HEK293 (cell line): ENCODE data around the gene GPD1.

ENCODE experiments used
- CTCF ChIA-PET: fragments of 350-600 bp; formaldehyde crosslinking; extraction: SDS; loops from one replicate; lab custom pipeline; 2021; ENCODE audit warnings: antibody characterized with exemption; lab: Yijun Ruan, JAX
- POLR2A ChIA-PET: fragments of 300-600 bp; formaldehyde crosslinking; extraction: SDS; loops from one replicate; lab custom pipeline; 2020; ENCODE audit warnings: antibody characterized with exemption, inconsistent platforms; lab: Yijun Ruan, JAX
- H3K27ac ChIP-seq: fragments of 200-500 bp; sonication (Bioruptor generic); 2 replicates; pipeline ENCODE4 v1.5.1; 2014; ENCODE audit warnings: low read depth, low read length, control low read depth, inconsistent platforms; ENCODE audit errors: extremely low read depth
- H3K36me3 ChIP-seq, 2 experiments: fragments of 200-500 bp in 1 of 2; sonication (Bioruptor generic) in 1 of 2; 1 replicate in 1 of 2; 2 replicates in 1 of 2; pipeline ENCODE4 v1.5.1; 2014 to 2017; ENCODE audit warnings: inconsistent platforms in 2 of 2, low read length in 2 of 2; ENCODE audit not compliant: control insufficient read depth in 2 of 2, insufficient read depth in 1 of 2
- H3K4me1 ChIP-seq: fragments of 200-500 bp; sonication (Bioruptor generic); 2 replicates; pipeline ENCODE4 v1.5.1; 2014; ENCODE audit warnings: mild to moderate bottlenecking, low read length, inconsistent platforms; ENCODE audit not compliant: control insufficient read depth, insufficient read depth
- H3K4me3 ChIP-seq: 2 replicates; pipeline ENCODE4 v1.5.1; 2011; ENCODE audit warnings: low read depth, mild to moderate bottlenecking, control low read depth, low read length, moderate library complexity
- H3K9me3 ChIP-seq: fragments of 200-500 bp; sonication (Bioruptor generic); 2 replicates; pipeline ENCODE4 v1.5.1; 2014; ENCODE audit warnings: low read depth, low read length, inconsistent platforms; ENCODE audit not compliant: control insufficient read depth, insufficient read depth
- GLIS1 ChIP-seq: fragments of 450-650 bp; formaldehyde crosslinking; IDR thresholded peaks from 2 replicates; pipeline ENCODE4 v1.5.1; 2016; ENCODE audit warnings: missing biosample characterization, missing genetic modification characterization
- HIC1 ChIP-seq: fragments of 450-650 bp; formaldehyde crosslinking; IDR thresholded peaks from 2 replicates; pipeline ENCODE4 v1.5.1; 2016; ENCODE audit warnings: missing biosample characterization, missing genetic modification characterization
- KLF1 ChIP-seq: fragments of 450-650 bp; formaldehyde crosslinking; IDR thresholded peaks from 2 replicates; pipeline ENCODE4 v1.5.1; 2016; ENCODE audit warnings: missing biosample characterization, missing genetic modification characterization
- KLF16 ChIP-seq: fragments of 450-650 bp; formaldehyde crosslinking; IDR thresholded peaks from 2 replicates; pipeline ENCODE4 v1.5.1; 2017; ENCODE audit warnings: missing biosample characterization, missing genetic modification characterization
- PRDM6 ChIP-seq: fragments of 450-650 bp; formaldehyde crosslinking; IDR thresholded peaks from 2 replicates; pipeline ENCODE4 v1.5.1; 2017; ENCODE audit warnings: missing biosample characterization, missing genetic modification characterization
- SP7 ChIP-seq: fragments of 450-650 bp; formaldehyde crosslinking; IDR thresholded peaks from 2 replicates; pipeline ENCODE4 v1.5.1; 2016; ENCODE audit warnings: missing biosample characterization, missing genetic modification characterization
- WT1 ChIP-seq: fragments of 450-650 bp; formaldehyde crosslinking; IDR thresholded peaks from 2 replicates; pipeline ENCODE4 v1.5.1; 2016; ENCODE audit warnings: missing biosample characterization, missing genetic modification characterization
- ZBTB1 ChIP-seq: fragments of 450-650 bp; formaldehyde crosslinking; IDR thresholded peaks from 2 replicates; pipeline ENCODE4 v1.5.1; 2016; ENCODE audit warnings: missing biosample characterization, missing genetic modification characterization
- ZBTB17 ChIP-seq: fragments of 450-650 bp; formaldehyde crosslinking; IDR thresholded peaks from 2 replicates; pipeline ENCODE4 v1.5.1; 2016; ENCODE audit warnings: missing biosample characterization, missing genetic modification characterization
- ZIC2 ChIP-seq: fragments of 450-650 bp; formaldehyde crosslinking; IDR thresholded peaks from 2 replicates; pipeline ENCODE4 v1.5.1; 2016; ENCODE audit warnings: missing biosample characterization, missing genetic modification characterization
- ZNF112 ChIP-seq: fragments of 450-650 bp; formaldehyde crosslinking; IDR thresholded peaks from 2 replicates; pipeline ENCODE4 v1.5.0; 2017; ENCODE audit warnings: missing biosample characterization, missing genetic modification characterization
- ZNF138 ChIP-seq: fragments of 450-650 bp; formaldehyde crosslinking; IDR thresholded peaks from 2 replicates; pipeline ENCODE4 v1.5.1; 2016; ENCODE audit warnings: missing biosample characterization, missing genetic modification characterization, borderline replicate concordance
- ZNF2 ChIP-seq: fragments of 450-650 bp; formaldehyde crosslinking; IDR thresholded peaks from 2 replicates; pipeline ENCODE4 v1.5.1; 2016; ENCODE audit warnings: missing biosample characterization, missing genetic modification characterization
- ZNF280D ChIP-seq: fragments of 450-650 bp; formaldehyde crosslinking; IDR thresholded peaks from 2 replicates; pipeline ENCODE4 v1.5.1; 2016; ENCODE audit warnings: missing biosample characterization, missing genetic modification characterization
- ZNF394 ChIP-seq: fragments of 450-650 bp; formaldehyde crosslinking; IDR thresholded peaks from 2 replicates; pipeline ENCODE4 v1.5.1; 2016; ENCODE audit warnings: missing biosample characterization, missing genetic modification characterization, mild to moderate bottlenecking, moderate library complexity, borderline replicate concordance
- ZNF423 ChIP-seq: fragments of 450-650 bp; formaldehyde crosslinking; IDR thresholded peaks from 2 replicates; pipeline ENCODE4 v1.5.1; 2016; ENCODE audit warnings: missing biosample characterization, missing genetic modification characterization
- ZNF600 ChIP-seq: fragments of 450-650 bp; formaldehyde crosslinking; IDR thresholded peaks from 2 replicates; pipeline ENCODE4 v1.5.1; 2016; ENCODE audit warnings: missing biosample characterization, missing genetic modification characterization
- ZNF777 ChIP-seq: fragments of 450-650 bp; formaldehyde crosslinking; IDR thresholded peaks from 2 replicates; pipeline ENCODE4 v1.5.1; 2017; ENCODE audit warnings: missing biosample characterization, missing genetic modification characterization, borderline replicate concordance
- ZSCAN16 ChIP-seq: fragments of 450-650 bp; formaldehyde crosslinking; IDR thresholded peaks from 2 replicates; pipeline ENCODE4 v1.5.1; 2016; ENCODE audit warnings: missing biosample characterization, missing genetic modification characterization
- TF ChIP-seq, protein P1 (sequence below): fragments of 450-650 bp; formaldehyde crosslinking; conservative IDR thresholded peaks from 2 replicates; pipeline ENCODE4 v1.5.1; 2016; ENCODE audit warnings: low read depth, missing biosample characterization, missing genetic modification characterization
- TF ChIP-seq, protein P2 (sequence below): fragments of 450-650 bp; formaldehyde crosslinking; IDR thresholded peaks from 2 replicates; pipeline ENCODE4 v1.5.1; 2016; ENCODE audit warnings: missing biosample characterization, missing genetic modification characterization

The GPD1 gene

GRCh38 chr12:50109319-50109718 lies 5.5 kb downstream of the GPD1 start:
- CTCF ChIA-PET: interaction anchor here (0.6 to 5.1 kb wide), 8 partner anchors 8 to 205 kb away, joined by 3 to 53 read pairs (median 24); partner anchors contain the start of genes CERS5 and GPD1
- POLR2A ChIA-PET: interaction anchor here (5.0 kb wide), 1 partner anchor 24 kb away, joined by 68 read pairs; the partner anchor contains the start of gene SMARCD1
- H3K27ac ChIP-seq: no peak overlapping the region

DNA sequence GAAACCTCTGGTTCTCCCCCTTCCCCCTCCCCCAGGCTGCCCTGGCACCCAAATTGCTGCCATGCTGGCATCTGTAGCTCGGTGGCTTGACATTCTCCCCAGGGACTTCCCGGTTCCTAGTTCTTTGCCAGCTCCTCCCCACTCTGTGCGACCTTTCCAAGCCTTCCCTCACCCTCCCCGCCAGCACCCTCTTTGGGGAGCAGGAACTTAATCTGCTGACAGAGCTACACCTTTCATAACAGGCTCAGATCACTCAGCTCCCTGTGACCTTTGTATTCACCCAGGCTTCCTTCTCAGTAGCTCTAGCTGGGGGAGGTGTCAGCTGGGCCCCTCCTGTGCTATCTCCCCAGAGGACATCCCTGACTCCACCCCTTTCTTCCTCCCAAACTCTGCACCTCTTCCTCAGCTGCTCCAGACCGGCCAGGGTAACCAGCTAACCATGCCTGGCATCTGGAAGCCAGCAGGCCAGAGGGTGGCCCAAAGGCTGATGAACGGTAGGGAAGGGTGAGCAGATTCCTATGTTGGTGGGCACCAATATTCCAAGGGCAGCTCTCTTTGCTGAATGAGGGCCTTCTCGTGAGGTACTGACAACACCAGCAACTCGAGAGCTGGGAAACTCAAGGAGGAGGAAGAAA lies 6.4 kb downstream of the GPD1 start:
- Histone ChIP-seq H3K4me1 (peaks cover 3% of the 10 kb centered on the region; the same call in 1 of the 2 replicates), H3K4me3 (no peak overlapping the region), H3K36me3 (no peaks in the 10 kb centered on the region; a peak in 1 of 3 replicates), H3K27ac (peak overlapping the region; percentile 27; the same call in 1 of the 2 replicates), H3K9me3 (no peaks in the 10 kb centered on the region)
- ChIA-PET POLR2A (interaction anchor here (0.9 to 5.0 kb wide), 5 partner anchors 7 to 173 kb away, joined by 4 to 68 read pairs (median 32); partner anchors contain the start of genes CERS5, GPD1, LIMA1 and SMARCD1), CTCF (interaction anchor here (0.6 to 5.1 kb wide), 18 partner anchors 9 to 222 kb away, joined by 3 to 53 read pairs (median 6); partner anchors contain the start of genes CERS5, GPD1 and SMARCD1)
- peak; percentile 40 for TF ChIP-seq ZBTB17
- no peak for TF ChIP-seq ZNF138 (tag by site-specific recombination)
- no peak for TF ChIP-seq PRDM6
- no peak for TF ChIP-seq ZNF280D
- TF ChIP-seq ZNF394 (tag by site-specific recombination): peak; percentile 32; the same call in 1 of the 2 replicates
- TF ChIP-seq, protein P1, sequence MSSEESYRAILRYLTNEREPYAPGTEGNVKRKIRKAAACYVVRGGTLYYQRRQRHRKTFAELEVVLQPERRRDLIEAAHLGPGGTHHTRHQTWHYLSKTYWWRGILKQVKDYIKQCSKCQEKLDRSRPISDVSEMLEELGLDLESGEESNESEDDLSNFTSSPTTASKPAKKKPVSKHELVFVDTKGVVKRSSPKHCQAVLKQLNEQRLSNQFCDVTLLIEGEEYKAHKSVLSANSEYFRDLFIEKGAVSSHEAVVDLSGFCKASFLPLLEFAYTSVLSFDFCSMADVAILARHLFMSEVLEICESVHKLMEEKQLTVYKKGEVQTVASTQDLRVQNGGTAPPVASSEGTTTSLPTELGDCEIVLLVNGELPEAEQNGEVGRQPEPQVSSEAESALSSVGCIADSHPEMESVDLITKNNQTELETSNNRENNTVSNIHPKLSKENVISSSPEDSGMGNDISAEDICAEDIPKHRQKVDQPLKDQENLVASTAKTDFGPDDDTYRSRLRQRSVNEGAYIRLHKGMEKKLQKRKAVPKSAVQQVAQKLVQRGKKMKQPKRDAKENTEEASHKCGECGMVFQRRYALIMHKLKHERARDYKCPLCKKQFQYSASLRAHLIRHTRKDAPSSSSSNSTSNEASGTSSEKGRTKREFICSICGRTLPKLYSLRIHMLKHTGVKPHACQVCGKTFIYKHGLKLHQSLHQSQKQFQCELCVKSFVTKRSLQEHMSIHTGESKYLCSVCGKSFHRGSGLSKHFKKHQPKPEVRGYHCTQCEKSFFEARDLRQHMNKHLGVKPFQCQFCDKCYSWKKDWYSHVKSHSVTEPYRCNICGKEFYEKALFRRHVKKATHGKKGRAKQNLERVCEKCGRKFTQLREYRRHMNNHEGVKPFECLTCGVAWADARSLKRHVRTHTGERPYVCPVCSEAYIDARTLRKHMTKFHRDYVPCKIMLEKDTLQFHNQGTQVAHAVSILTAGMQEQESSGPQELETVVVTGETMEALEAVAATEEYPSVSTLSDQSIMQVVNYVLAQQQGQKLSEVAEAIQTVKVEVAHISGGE (tag by site-specific recombination): no peak
- no peak for TF ChIP-seq ZNF777 (tag by site-specific recombination)
- no peak for TF ChIP-seq ZNF112 (tag by site-specific recombination)
- peak; percentile 64; the same call in 1 of the 2 replicates for TF ChIP-seq ZNF600
- 0 out of 2 replicates have a peak, but pooled peaks have one; percentile 15 for TF ChIP-seq ZIC2 (tag by site-specific recombination)
- no peak for TF ChIP-seq KLF1 (tag by site-specific recombination)
- TF ChIP-seq ZNF423 (tag by site-specific recombination): no peak
- 0 out of 2 replicates have a peak, but pooled peaks have one; percentile 31 for TF ChIP-seq HIC1 (tag by site-specific recombination)
- TF ChIP-seq ZNF2 (tag by site-specific recombination): peak; percentile 93
- peak; percentile 79; the same call in 1 of the 2 replicates for TF ChIP-seq ZSCAN16 (tag by site-specific recombination)
- TF ChIP-seq ZBTB1 (tag by site-specific recombination): no peak
- TF ChIP-seq GLIS1 (tag by site-specific recombination): no peak
- TF ChIP-seq, protein P2, sequence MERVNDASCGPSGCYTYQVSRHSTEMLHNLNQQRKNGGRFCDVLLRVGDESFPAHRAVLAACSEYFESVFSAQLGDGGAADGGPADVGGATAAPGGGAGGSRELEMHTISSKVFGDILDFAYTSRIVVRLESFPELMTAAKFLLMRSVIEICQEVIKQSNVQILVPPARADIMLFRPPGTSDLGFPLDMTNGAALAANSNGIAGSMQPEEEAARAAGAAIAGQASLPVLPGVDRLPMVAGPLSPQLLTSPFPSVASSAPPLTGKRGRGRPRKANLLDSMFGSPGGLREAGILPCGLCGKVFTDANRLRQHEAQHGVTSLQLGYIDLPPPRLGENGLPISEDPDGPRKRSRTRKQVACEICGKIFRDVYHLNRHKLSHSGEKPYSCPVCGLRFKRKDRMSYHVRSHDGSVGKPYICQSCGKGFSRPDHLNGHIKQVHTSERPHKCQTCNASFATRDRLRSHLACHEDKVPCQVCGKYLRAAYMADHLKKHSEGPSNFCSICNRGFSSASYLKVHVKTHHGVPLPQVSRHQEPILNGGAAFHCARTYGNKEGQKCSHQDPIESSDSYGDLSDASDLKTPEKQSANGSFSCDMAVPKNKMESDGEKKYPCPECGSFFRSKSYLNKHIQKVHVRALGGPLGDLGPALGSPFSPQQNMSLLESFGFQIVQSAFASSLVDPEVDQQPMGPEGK: 0 out of 2 replicates have a peak, but pooled peaks have one; percentile 8
- TF ChIP-seq SP7: peak; percentile 36; the same call in 1 of the 2 replicates

More at GRCh38 chr12:50109319-50109718, 5.5 kb downstream of the GPD1 start:
- Histone ChIP-seq H3K36me3 (no peaks in the 10 kb centered on the region; a peak in 1 of 3 replicates), H3K9me3 (no peaks in the 10 kb centered on the region), H3K4me3 (no peak overlapping the region), H3K4me1 (peaks cover 3% of the 10 kb centered on the region; the same call in 1 of the 2 replicates)
- TF ChIP-seq KLF16 (no peak), WT1 (no peak)
